Neural crest cell (in vitro differentiated cells): ENCODE data around the gene STK31. TPM values are rescaled to one million over a fixed set of nuclear protein-coding genes. Genes with fewer than 3 reads are reported as not detected.

ENCODE experiments used
- DNase-seq: peaks from one replicate; pipeline ENCODE4 v3.0.0; 2021; ENCODE audit warnings: low read depth, mixed read lengths, low spot score
- H3K27ac Mint-ChIP-seq: one replicate; pipeline ENCODE4 v1.8.0; 2021; ENCODE audit warnings: mild to moderate bottlenecking, mixed read lengths; ENCODE audit not compliant: unreplicated experiment
- H3K27me3 Mint-ChIP-seq: 2 replicates; pipeline ENCODE4 v1.8.0; 2021; ENCODE audit warnings: low read depth, mild to moderate bottlenecking, mixed read lengths
- H3K36me3 Mint-ChIP-seq: 2 replicates; pipeline ENCODE4 v1.8.0; 2021; ENCODE audit warnings: low read depth, mild to moderate bottlenecking, mixed read lengths
- H3K4me1 Mint-ChIP-seq: 2 replicates; pipeline ENCODE4 v1.8.0; 2021; ENCODE audit warnings: mixed read lengths
- H3K4me3 Mint-ChIP-seq: one replicate; pipeline ENCODE4 v1.8.0; 2021; ENCODE audit warnings: mild to moderate bottlenecking, mixed read lengths
- H3K9me3 Mint-ChIP-seq: 2 replicates; pipeline ENCODE4 v1.8.0; 2021; ENCODE audit warnings: mixed read lengths
- CTCF ChIP-seq: fragments of 200-600 bp; sonication (generic); conservative IDR thresholded peaks from 2 replicates; pipeline ENCODE4 v1.5.0; 2021; ENCODE audit warnings: antibody characterized with exemption, mild to moderate bottlenecking
- total RNA-seq: library from RNA; stranded (reverse); gene quantifications from 2 replicates; pipeline ENCODE4 v1.2.1, GENCODE V29; 2021

Gene STK31
- total RNA-seq, 1 donor from 2014 or later: 0.58 TPM

GRCh38 chr7:23788843-23789242, 78.8 kb downstream of the STK31 start:
- Mint-ChIP-seq H3K36me3 (no peaks in the 10 kb centered on the region), H3K27ac (no peak overlapping the region), H3K9me3 (peaks cover 6% of the 10 kb centered on the region), H3K27me3 (no peaks in the 10 kb centered on the region), H3K4me3 (no peak overlapping the region), H3K4me1 (no peaks in the 10 kb centered on the region)
- TF ChIP-seq CTCF: no peak
- no peak for DNase-seq

DNA sequence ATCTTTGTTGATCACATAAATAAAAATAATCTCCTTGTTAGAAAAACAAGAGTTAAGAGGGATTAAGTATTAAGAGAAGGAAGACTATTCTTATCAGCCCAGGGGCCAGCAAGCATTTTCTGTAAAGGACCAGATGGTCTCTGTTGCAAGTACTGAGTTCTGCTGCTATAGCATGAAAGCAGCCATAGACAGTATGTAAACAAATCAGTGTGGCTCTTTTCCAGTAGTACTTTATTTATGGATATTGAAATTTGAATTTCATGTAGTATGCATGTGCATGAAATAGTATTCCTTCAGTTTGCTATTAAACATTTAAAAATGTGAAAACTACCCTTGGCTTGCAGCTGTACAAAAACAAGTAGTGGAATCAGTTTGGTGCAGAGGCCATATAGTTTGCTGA, 81.7 kb downstream of the STK31 start:
- no peak for DNase-seq
- Mint-ChIP-seq H3K9me3 (peaks cover 15% of the 10 kb centered on the region), H3K4me3 (no peak overlapping the region), H3K36me3 (peaks cover 14% of the 10 kb centered on the region), H3K27ac (no peak overlapping the region), H3K27me3 (no peaks in the 10 kb centered on the region), H3K4me1 (no peaks in the 10 kb centered on the region)
- TF ChIP-seq CTCF: no peak

GRCh38 chr7:23802720-23803397, 92.8 kb downstream of the STK31 start:
- no peaks in the 10 kb centered on the region for H3K4me1 Mint-ChIP-seq
- no peaks in the 10 kb centered on the region for H3K36me3 Mint-ChIP-seq
- H3K9me3 Mint-ChIP-seq: peaks cover under 1% of the 10 kb centered on the region
- no peak overlapping the region for H3K27ac Mint-ChIP-seq
- DNase-seq: no peak
- no peaks in the 10 kb centered on the region for H3K27me3 Mint-ChIP-seq
- no peak overlapping the region for H3K4me3 Mint-ChIP-seq
- no peak for TF ChIP-seq CTCF

- no peak for TF ChIP-seq CTCF
- no peak for DNase-seq
- Mint-ChIP-seq H3K4me1 (no peaks in the 10 kb centered on the region), H3K9me3 (no peaks in the 10 kb centered on the region), H3K4me3 (no peak overlapping the region), H3K27ac (no peak overlapping the region), H3K36me3 (no peaks in the 10 kb centered on the region), H3K27me3 (no peaks in the 10 kb centered on the region)
Observed at GRCh38 chr7:23804707-23805106, 94.7 kb downstream of the STK31 start.

- DNase-seq: no peak
- Mint-ChIP-seq H3K4me3 (no peak overlapping the region), H3K36me3 (peaks cover 2% of the 10 kb centered on the region), H3K9me3 (peaks cover 6% of the 10 kb centered on the region), H3K4me1 (no peaks in the 10 kb centered on the region), H3K27ac (no peak overlapping the region), H3K27me3 (no peaks in the 10 kb centered on the region)
- TF ChIP-seq CTCF: no peak
Observed at GRCh38 chr7:23808421-23808820, 98.4 kb downstream of the STK31 start.
